ENCODE measurements around the gene UGT1A10.

DNA sequence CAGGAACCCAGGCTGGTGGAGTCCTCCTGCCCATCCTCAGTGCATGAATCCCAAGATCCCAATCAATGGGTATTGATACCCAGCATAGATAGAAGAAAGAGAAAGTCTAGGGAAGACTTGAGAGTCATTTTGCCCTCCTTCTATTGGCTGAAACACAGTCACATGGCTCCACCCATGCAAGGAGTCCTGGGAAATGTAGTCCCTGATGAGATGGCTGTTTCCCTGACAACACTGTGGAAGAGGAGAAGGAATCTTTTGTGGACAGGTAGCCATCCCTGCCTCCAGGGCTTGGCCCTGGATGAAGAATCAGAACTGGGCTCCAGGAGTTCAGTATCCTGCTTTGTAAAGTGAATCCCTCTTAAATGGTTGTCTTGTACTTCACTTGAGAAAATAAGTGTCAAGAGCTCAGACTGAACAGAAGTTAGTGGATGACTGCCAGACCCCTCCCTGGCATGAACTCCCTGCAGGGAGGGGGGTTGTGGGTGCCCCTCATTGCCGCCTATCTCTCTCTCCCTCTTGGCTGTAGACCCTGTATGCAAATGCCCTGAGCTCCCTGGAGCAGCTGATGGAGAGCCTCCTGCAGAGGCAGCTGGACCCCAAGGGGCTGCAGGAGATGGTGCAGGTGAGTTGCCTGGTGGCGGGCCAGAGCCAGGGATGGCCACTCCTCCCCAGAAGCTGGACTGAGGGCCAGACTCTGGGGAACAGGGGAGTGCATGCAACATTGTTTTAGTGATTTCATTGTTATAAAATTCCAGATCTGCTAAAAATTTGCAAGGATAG is 178.0 kb downstream of the UGT1A10 start:
- TF ChIP-seq, protein P1, sequence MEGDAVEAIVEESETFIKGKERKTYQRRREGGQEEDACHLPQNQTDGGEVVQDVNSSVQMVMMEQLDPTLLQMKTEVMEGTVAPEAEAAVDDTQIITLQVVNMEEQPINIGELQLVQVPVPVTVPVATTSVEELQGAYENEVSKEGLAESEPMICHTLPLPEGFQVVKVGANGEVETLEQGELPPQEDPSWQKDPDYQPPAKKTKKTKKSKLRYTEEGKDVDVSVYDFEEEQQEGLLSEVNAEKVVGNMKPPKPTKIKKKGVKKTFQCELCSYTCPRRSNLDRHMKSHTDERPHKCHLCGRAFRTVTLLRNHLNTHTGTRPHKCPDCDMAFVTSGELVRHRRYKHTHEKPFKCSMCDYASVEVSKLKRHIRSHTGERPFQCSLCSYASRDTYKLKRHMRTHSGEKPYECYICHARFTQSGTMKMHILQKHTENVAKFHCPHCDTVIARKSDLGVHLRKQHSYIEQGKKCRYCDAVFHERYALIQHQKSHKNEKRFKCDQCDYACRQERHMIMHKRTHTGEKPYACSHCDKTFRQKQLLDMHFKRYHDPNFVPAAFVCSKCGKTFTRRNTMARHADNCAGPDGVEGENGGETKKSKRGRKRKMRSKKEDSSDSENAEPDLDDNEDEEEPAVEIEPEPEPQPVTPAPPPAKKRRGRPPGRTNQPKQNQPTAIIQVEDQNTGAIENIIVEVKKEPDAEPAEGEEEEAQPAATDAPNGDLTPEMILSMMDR (conservative IDR thresholded peaks at IDR 0.05; ENCODE audit: low read depth, low read length) = no peak
- no peak for TF ChIP-seq EZH2 (IDR thresholded peaks at IDR 0.05; ENCODE audit: borderline replicate concordance, low read depth, low read length, poor library complexity, severe bottlenecking)
